Peyer's patch (tissue), 4 donors: ENCODE data around the gene RBBP5. TPM values are rescaled to one million over a fixed set of nuclear protein-coding genes. Genes with fewer than 3 reads are reported as not detected.
"Not testable (repeated sequence)": the region's sequence is repeated elsewhere in the genome, so short reads cannot be mapped to it uniquely, and the experiment has no call there.

Experiments
- DNase-seq, 3 donors: peaks; one replicate each; pipeline ENCODE4 v3.0.0-alpha.2; 2017 to 2019
- H3K27ac ChIP-seq, 4 donors: fragments of 200-600 bp; sonication (generic); one replicate each; pipeline ENCODE4 v1.5.1; 2016 to 2019
- H3K27me3 ChIP-seq, 2 donors: fragments of 200-600 bp; sonication (generic); one replicate each; pipeline ENCODE4 v1.5.1; 2019
- H3K36me3 ChIP-seq, 3 donors: fragments of 200-600 bp; sonication (generic); one replicate each; pipeline ENCODE4 v1.5.1; 2016 to 2019
- H3K4me1 ChIP-seq, 4 donors: fragments of 200-600 bp; sonication (generic); one replicate each; pipeline ENCODE4 v1.5.1; 2016 to 2019
- H3K4me3 ChIP-seq, 4 donors: fragments of 200-600 bp; sonication (generic); 1 replicate in 3 of 4; 2 replicates in 1 of 4; pipeline ENCODE4 v1.5.1; 2016 to 2019; ENCODE audit warnings: mild to moderate bottlenecking in 1 of 4
- H3K9me3 ChIP-seq, 4 donors: fragments of 200-600 bp; sonication (generic); one replicate each; pipeline ENCODE4 v1.5.1; 2016 to 2019; ENCODE audit warnings: mild to moderate bottlenecking in 1 of 4
- CTCF ChIP-seq, 6 experiments: fragments of 450-650 bp in 4 of 6; fragments of 200-600 bp in 2 of 6; sonication (generic) in 1 of 6; IDR thresholded peaks; one replicate each; pipeline ENCODE4 v1.5.1; 2017 to 2019; ENCODE audit warnings: antibody characterized with exemption in 6 of 6, mild to moderate bottlenecking in 3 of 6, moderate library complexity in 1 of 6
- POLR2A ChIP-seq, 2 donors: fragments of 450-650 bp; IDR thresholded peaks; one replicate each; pipeline ENCODE4 v1.5.1; 2017; ENCODE audit warnings: antibody characterized with exemption in 2 of 2, mild to moderate bottlenecking in 2 of 2, moderate library complexity in 2 of 2
- total RNA-seq, 4 donors: library from RNA; depleted of rRNA; stranded (reverse); fragments of >200 nt; gene quantifications; one replicate each; pipeline ENCODE4 v1.1.0, GENCODE V29; 2016

Gene RBBP5
- total RNA-seq, 4 donors from 2014 or later: 11.9 to 21.5 (median 15.3) TPM

DNA sequence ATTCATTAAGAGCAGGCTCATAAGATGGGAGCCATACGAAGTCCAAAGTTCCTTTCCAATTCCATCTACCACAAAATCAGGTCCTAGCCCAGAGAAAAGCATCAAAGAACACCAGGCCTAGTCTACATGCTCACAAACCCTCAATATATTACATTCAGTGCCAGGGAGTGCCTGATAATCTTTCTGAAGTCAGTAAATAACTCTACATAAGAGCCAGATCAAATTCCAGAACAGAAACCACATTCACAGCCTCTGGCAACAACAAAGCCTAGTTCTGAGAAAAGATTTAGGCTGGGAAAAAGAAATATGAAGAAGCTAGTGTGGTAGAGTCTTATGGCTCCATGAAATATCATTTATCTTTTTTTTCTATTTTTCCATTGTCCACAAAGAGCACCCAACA, 40.5 kb upstream of the RBBP5 start:
- Histone ChIP-seq H3K4me1 (no peaks in the 10 kb centered on the region), H3K9me3 (no peaks in the 10 kb centered on the region), H3K27me3 (no peaks in the 10 kb centered on the region), H3K27ac (no peak overlapping the region), H3K4me3 (no peak overlapping the region), H3K36me3 (peaks cover 0 to 64% (median 0%) of the 10 kb centered on the region in 3 donors)
- TF ChIP-seq CTCF (IDR thresholded peaks at IDR 0.05): no peak
- TF ChIP-seq POLR2A (IDR thresholded peaks at IDR 0.05): no peak
- DNase-seq: no peak

GRCh38 chr1:205161076-205161475, 39.3 kb upstream of the RBBP5 start:
- Histone ChIP-seq H3K36me3 (peaks cover 0 to 76% (median 6%) of the 10 kb centered on the region in 3 donors), H3K27ac (no peak overlapping the region), H3K27me3 (no peaks in the 10 kb centered on the region), H3K9me3 (peaks cover 0 to 4% (median 2%) of the 10 kb centered on the region in 4 donors), H3K4me3 (no peak overlapping the region), H3K4me1 (no peaks in the 10 kb centered on the region)
- TF ChIP-seq POLR2A (IDR thresholded peaks at IDR 0.05): no peak
- no peak for TF ChIP-seq CTCF (IDR thresholded peaks at IDR 0.05)
- no peak for DNase-seq

GRCh38 chr1:205158048-205158616, 36.4 kb upstream of the RBBP5 start:
- Histone ChIP-seq H3K4me3 (no peak overlapping the region), H3K27me3 (no peaks in the 10 kb centered on the region), H3K36me3 (peaks cover 0 to 89% (median 6%) of the 10 kb centered on the region in 3 donors), H3K9me3 (peaks cover 0 to 9% (median 4%) of the 10 kb centered on the region in 4 donors), H3K4me1 (no peaks in the 10 kb centered on the region), H3K27ac (no peak overlapping the region)
- DNase-seq: no peak
- no peak for TF ChIP-seq POLR2A (IDR thresholded peaks at IDR 0.05)
- TF ChIP-seq CTCF (IDR thresholded peaks at IDR 0.05): no peak

DNA sequence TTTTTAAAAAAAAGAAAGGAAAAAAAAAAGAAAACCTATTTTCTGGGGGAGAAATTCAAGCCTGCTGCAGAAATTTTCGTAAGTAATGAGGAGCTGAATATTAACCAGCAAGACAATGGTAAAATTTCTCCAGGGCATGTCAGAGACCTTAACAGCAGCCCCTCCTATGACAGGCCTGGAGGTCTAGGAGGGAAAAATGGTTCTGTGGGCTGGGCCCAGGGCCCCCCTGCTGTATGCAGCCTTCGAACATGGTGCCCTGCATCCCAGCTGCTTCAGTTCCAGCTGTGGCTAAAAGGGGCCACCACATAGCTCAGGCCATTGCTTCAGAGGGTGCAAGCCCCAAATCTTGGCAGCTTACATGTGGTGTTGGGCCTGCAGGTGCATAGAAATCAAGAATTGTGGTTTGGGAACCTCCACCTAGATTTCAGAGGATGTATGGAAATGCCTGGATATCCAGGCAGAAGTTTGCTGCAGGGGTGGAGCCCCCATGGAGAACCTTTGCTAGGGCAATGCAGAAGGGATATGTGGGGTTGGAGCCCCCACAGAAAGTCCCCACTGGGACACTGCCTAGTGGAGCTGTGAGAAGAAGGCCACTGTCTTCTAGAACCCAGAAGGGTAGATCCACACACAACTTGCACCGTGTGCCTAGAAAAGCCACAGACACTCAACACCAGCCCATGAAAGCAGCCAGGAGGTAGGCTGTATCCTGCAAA, 34.0 kb upstream of the RBBP5 start:
- not testable (repeated sequence) for H3K4me1 ChIP-seq, H3K27me3 ChIP-seq, DNase-seq, H3K27ac ChIP-seq, H3K4me3 ChIP-seq, H3K9me3 ChIP-seq
- H3K36me3 ChIP-seq: peaks cover 0 to 67% (median 6%) of the 10 kb centered on the region in 3 donors

DNA sequence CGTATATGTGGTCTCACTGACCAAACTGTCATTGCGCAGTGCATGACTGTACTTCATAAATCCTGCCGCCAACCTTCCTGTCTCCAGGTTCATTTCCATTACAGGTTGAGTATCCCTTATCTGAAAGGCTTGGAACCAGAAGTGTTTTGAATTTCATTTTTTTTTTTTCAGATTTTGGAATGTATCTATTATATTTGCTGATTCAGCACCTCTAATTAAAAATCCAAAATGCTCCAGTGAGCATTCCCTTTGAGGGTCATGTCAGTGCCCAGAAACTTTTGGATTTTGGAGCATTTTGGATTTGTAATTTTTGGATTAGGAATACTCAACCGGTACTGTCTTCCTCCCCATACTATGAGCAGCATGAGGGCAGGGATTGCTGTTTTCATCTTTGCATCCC, 30.7 kb upstream of the RBBP5 start:
- peaks cover 0 to 62% (median 6%) of the 10 kb centered on the region in 3 donors for H3K36me3 ChIP-seq
- TF ChIP-seq POLR2A (IDR thresholded peaks at IDR 0.05): no peak
- TF ChIP-seq CTCF (IDR thresholded peaks at IDR 0.05): no peak

GRCh38 chr1:205150651-205151428, 29.1 kb upstream of the RBBP5 start:
- DNase-seq: no peak
- Histone ChIP-seq H3K4me3 (no peak overlapping the region), H3K9me3 (peaks cover 0 to 3% (median under 1%) of the 10 kb centered on the region in 4 donors), H3K4me1 (no peaks in the 10 kb centered on the region), H3K27me3 (no peaks in the 10 kb centered on the region), H3K36me3 (peaks cover 0 to 61% (median 0%) of the 10 kb centered on the region in 3 donors), H3K27ac (no peak overlapping the region)
- no peak for TF ChIP-seq CTCF (IDR thresholded peaks at IDR 0.05)
- no peak for TF ChIP-seq POLR2A (IDR thresholded peaks at IDR 0.05)

More for the DNA sequence above, 30.7 kb upstream of the RBBP5 start:
- no peaks in the 10 kb centered on the region for H3K4me1 ChIP-seq
- no peak for DNase-seq
- no peak overlapping the region for H3K27ac ChIP-seq
- no peak overlapping the region for H3K4me3 ChIP-seq
- peaks cover 0 to 9% (median 4%) of the 10 kb centered on the region in 4 donors for H3K9me3 ChIP-seq
- H3K27me3 ChIP-seq: no peaks in the 10 kb centered on the region
